Chondrocyte (in vitro differentiated cells): ENCODE results near the gene C1orf56. TPM values are rescaled to one million over a fixed set of nuclear protein-coding genes. Genes with fewer than 3 reads are reported as not detected.
"Not testable (repeated sequence)": the region's sequence is repeated elsewhere in the genome, so short reads cannot be mapped to it uniquely, and the experiment has no call there.

Source experiments
- DNase-seq: peaks from one replicate; pipeline ENCODE4 v3.0.0; 2021; ENCODE audit warnings: mixed read lengths, low spot score
- H3K27ac Mint-ChIP-seq: one replicate; pipeline ENCODE4 v1.8.0; 2021; ENCODE audit warnings: mild to moderate bottlenecking, moderate library complexity, mixed read lengths; ENCODE audit not compliant: unreplicated experiment
- H3K27me3 Mint-ChIP-seq: 2 replicates; pipeline ENCODE4 v1.8.0; 2021; ENCODE audit warnings: low read depth, mixed read lengths
- H3K36me3 Mint-ChIP-seq: 2 replicates; pipeline ENCODE4 v1.8.0; 2021; ENCODE audit warnings: low read depth, mixed read lengths
- H3K4me1 Mint-ChIP-seq: 2 replicates; pipeline ENCODE4 v1.8.0; 2021; ENCODE audit warnings: low read depth, mild to moderate bottlenecking, mixed read lengths
- H3K4me3 Mint-ChIP-seq: one replicate; pipeline ENCODE4 v1.8.0; 2021; ENCODE audit warnings: mild to moderate bottlenecking, moderate library complexity, mixed read lengths; ENCODE audit not compliant: unreplicated experiment
- H3K9me3 Mint-ChIP-seq: 2 replicates; pipeline ENCODE4 v1.8.0; 2021; ENCODE audit warnings: low read depth, mixed read lengths
- total RNA-seq: library from RNA; stranded (reverse); gene quantifications from 3 replicates; pipeline ENCODE4 v1.2.1, GENCODE V29; 2021
- TF ChIP-seq, protein P1 (sequence below): fragments of 200-600 bp; sonication (generic); IDR thresholded peaks from 2 replicates; pipeline ENCODE4 v1.5.0; 2021; ENCODE audit warnings: antibody characterized with exemption, mild to moderate bottlenecking, moderate library complexity

The C1orf56 gene
- total RNA-seq, 1 donor from 2014 or later: 2.8 TPM

DNA sequence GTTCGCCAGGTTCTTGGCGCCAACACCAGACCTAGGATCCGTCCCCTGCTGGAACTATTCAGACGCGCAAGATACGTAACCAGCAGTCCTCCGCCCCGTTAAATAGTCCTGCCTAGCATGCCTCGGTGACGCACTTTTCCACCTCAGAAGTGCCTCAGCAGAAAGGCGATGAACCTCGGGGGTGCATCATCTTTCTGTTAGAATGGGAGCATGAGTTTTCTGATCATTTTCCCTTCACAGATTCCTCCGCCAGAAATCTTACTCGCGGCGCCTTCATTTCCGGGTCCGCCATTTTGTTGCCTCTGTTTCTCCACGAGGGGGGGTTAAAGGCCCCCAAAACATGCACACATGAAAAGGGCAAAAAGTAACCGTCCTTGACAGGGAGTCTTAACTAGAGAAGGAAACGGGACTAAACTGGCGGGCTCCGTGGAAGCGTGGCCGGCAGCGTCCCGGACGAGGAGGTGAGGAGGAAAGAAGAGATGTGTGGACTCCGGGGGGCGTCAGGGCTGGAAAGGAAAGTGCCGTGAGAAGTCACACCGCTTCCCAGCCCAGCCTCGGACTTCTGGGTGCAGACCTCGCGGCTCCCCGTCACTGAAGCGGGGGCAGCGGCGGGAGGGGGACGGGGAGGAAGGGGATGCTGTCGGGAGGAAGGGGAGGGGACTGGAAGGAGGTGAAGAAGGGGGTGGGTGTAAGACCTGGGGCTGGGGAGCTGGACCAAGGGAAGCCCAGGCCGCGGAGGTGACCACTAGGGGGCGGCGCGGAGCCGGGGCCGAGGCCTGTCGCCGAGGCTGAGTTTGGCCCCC is 23.1 kb downstream of the C1orf56 start, which contains the start of gene GABPB2:
Gene GABPB2 (plus strand): TSS at position 288 of the 803 bp plus-strand sequence. CDS start 17,429 bp downstream, outside the sequence.
- H3K4me1 Mint-ChIP-seq: peaks cover 29% of the 10 kb centered on the region
- H3K27me3 Mint-ChIP-seq: no peaks in the 10 kb centered on the region
- peak within 1 kb of the TSS; percentile 99 for H3K4me3 Mint-ChIP-seq
- peak within 1 kb of the TSS; percentile 100 for H3K27ac Mint-ChIP-seq
- DNase-seq: peak; percentile 79
- no peaks in the 10 kb centered on the region for H3K9me3 Mint-ChIP-seq
- H3K36me3 Mint-ChIP-seq: peaks cover 12% of the 10 kb centered on the region
- TF ChIP-seq, protein P1, sequence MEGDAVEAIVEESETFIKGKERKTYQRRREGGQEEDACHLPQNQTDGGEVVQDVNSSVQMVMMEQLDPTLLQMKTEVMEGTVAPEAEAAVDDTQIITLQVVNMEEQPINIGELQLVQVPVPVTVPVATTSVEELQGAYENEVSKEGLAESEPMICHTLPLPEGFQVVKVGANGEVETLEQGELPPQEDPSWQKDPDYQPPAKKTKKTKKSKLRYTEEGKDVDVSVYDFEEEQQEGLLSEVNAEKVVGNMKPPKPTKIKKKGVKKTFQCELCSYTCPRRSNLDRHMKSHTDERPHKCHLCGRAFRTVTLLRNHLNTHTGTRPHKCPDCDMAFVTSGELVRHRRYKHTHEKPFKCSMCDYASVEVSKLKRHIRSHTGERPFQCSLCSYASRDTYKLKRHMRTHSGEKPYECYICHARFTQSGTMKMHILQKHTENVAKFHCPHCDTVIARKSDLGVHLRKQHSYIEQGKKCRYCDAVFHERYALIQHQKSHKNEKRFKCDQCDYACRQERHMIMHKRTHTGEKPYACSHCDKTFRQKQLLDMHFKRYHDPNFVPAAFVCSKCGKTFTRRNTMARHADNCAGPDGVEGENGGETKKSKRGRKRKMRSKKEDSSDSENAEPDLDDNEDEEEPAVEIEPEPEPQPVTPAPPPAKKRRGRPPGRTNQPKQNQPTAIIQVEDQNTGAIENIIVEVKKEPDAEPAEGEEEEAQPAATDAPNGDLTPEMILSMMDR: peak; percentile 94

DNA sequence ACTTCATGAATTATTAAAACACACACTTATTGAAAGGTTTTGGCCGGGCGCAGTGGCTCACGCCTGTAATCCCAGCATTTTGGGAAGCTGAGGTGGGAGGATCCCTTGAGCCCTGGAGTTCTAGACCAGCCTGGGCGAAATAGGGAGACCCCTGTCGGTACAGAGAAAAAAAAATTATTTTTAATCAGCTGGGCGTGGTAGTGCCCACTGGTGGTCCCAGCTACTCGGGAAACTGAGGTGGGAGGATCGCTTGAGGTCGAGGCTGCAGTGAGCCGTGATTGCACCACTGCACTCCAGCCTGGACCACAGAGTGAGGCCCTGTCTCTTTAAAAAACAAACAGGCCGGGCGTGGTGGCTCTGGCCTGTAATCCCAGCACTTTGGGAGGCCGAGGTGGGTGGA is 24.7 kb downstream of the C1orf56 start:
- H3K27ac Mint-ChIP-seq: peak overlapping the region; percentile 100
- no peak overlapping the region for H3K4me3 Mint-ChIP-seq
- DNase-seq: peak; percentile 52

DNA sequence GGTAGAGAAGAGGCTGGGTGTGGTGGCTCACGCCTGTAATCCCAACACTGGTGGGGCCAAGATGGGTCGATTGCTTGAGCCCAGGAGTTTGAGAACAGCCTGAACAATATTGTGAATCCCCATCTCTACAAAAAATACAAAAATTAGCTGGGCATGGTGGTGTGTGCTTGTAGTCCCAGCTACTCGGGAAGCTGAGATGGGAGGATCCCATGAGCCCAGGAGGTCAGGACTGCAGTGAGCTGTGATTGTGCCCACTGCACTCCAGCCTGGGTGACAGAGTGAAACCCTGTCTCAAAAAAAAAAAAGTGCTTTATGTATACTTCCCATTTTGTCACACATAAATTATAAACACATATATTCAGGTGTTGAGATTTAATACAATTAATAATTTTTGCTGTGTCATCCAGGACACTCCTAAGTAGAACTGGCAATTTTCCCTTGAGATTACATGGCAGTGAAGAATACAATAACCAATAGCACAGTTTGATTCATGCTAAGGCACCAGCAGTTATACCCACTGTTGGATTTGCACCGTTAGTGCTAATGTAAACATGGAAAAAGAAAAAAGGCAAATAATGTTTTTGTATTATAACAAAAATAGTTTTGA is 38.5 kb downstream of the C1orf56 start:
- TF ChIP-seq, protein P1: no peak
- Mint-ChIP-seq H3K27me3 (no peaks in the 10 kb centered on the region), H3K4me3 (no peak overlapping the region), H3K4me1 (no peaks in the 10 kb centered on the region), H3K27ac (no peak overlapping the region), H3K36me3 (no peaks in the 10 kb centered on the region), H3K9me3 (no peaks in the 10 kb centered on the region)
- peak; percentile 13 for DNase-seq

More for the DNA sequence above, 24.7 kb downstream of the C1orf56 start:
- H3K9me3 Mint-ChIP-seq: no peaks in the 10 kb centered on the region
- peaks cover 23% of the 10 kb centered on the region for H3K4me1 Mint-ChIP-seq
- H3K27me3 Mint-ChIP-seq: no peaks in the 10 kb centered on the region
- TF ChIP-seq, protein P1: no peak
- H3K36me3 Mint-ChIP-seq: peaks cover 12% of the 10 kb centered on the region

DNA sequence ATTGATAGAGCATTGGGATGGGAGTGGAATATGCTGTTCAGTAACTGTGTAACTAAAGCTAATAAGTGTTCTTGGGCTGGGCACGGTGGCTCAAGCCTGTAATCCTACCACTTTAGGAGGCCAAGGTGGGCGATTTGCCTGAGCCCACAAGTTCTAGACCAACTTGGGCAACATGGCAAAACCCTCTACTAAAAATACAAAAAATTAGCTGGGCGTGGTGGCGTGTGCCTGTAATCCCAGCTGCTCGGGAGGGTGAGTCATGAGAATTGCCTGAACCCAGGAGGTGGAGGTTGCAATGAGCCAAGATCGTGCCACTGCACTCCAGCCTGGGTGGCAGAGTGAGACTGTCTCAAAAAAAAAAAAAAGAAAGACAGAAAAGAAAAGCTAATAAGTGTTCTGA is 49.9 kb downstream of the C1orf56 start:
- peak; percentile 15 for DNase-seq
- not testable (repeated sequence) for H3K4me3 Mint-ChIP-seq, H3K27me3 Mint-ChIP-seq, H3K9me3 Mint-ChIP-seq, H3K36me3 Mint-ChIP-seq, H3K4me1 Mint-ChIP-seq
- H3K27ac Mint-ChIP-seq: peak overlapping the region; percentile 33

DNA sequence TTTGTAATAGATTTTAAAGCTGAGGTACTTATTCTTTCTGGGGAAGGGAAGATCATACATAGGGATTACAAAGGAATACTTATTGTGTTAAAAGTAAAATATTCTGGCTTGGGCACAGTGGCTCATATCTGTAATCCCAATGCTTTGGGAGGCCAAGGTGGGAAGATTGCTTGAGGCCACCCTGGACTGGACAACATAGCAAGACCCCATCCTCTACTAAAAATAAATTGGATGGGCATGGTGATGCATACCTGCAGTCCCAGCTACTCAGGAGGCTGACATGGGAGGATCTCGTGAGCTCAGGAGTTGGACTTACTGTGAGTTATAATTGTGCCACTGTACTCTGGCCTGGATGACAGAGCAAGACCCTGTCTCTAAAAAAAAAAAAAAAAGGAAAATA is 50.6 kb downstream of the C1orf56 start:
- no peak overlapping the region for H3K4me3 Mint-ChIP-seq
- no peaks in the 10 kb centered on the region for H3K4me1 Mint-ChIP-seq
- H3K9me3 Mint-ChIP-seq: no peaks in the 10 kb centered on the region
- H3K27me3 Mint-ChIP-seq: no peaks in the 10 kb centered on the region
- peak; percentile 7 for DNase-seq
- TF ChIP-seq, protein P1: no peak
- H3K36me3 Mint-ChIP-seq: no peaks in the 10 kb centered on the region
- H3K27ac Mint-ChIP-seq: no peak overlapping the region

Other genes starting within 250 kb of the C1orf56 start
- 4.9 to 12.4 TPM (median 4.9 TPM) in 3 replicates for gene CTSK, start 239.5 kb upstream of the C1orf56 start, total RNA-seq
- 32.6 to 33.3 TPM (median 32.9 TPM) in 3 replicates for gene ARNT, start 171.2 kb upstream of the C1orf56 start, total RNA-seq
- not detected in 3 replicates for gene CTXND2, start 160.6 kb upstream of the C1orf56 start, total RNA-seq
- gene SETDB1, start 121.4 kb upstream of the C1orf56 start, total RNA-seq: 35.0 to 44.1 TPM (median 35.9 TPM) in 3 replicates
- 199 to 223 TPM (median 217 TPM) in 3 replicates for gene CERS2, start 72.9 kb upstream of the C1orf56 start, total RNA-seq
- gene ANXA9, start 65.5 kb upstream of the C1orf56 start, total RNA-seq: 0.54 TPM in 1 of 3 replicates, not detected in the others
- 12.5 to 18.2 TPM (median 14.8 TPM) in 3 replicates for gene MINDY1, start 40.8 kb upstream of the C1orf56 start, total RNA-seq
- gene PRUNE1, start 39.3 kb upstream of the C1orf56 start, total RNA-seq: 14.1 to 15.4 TPM (median 15.3 TPM) in 3 replicates
- 0.36 to 0.63 TPM (median 0.62 TPM) in 3 replicates for gene BNIPL, start 11.2 kb upstream of the C1orf56 start, total RNA-seq
- 60.1 to 76.7 TPM (median 76.6 TPM) in 3 replicates for gene CDC42SE1, start 11.9 kb downstream of the C1orf56 start, total RNA-seq
- gene MLLT11, start 12.6 kb downstream of the C1orf56 start, total RNA-seq: 42.8 to 49.9 TPM (median 42.8 TPM) in 3 replicates
- gene GABPB2, start 23.0 kb downstream of the C1orf56 start, total RNA-seq: 7.8 to 11.7 TPM (median 8.2 TPM) in 3 replicates
- 7.0 to 9.2 TPM (median 8.9 TPM) in 3 replicates for gene SEMA6C, start 98.9 kb downstream of the C1orf56 start, total RNA-seq
- not detected in 3 replicates for gene TNFAIP8L2, start 108.9 kb downstream of the C1orf56 start, total RNA-seq
- 9.3 to 10.0 TPM (median 9.9 TPM) in 3 replicates for gene LYSMD1, start 118.2 kb downstream of the C1orf56 start, total RNA-seq
- gene SCNM1, start 118.4 kb downstream of the C1orf56 start, total RNA-seq: 39.6 to 44.3 TPM (median 40.7 TPM) in 3 replicates
- 0.60 to 1.9 TPM in 2 of 3 replicates, not detected in the other for gene TMOD4, start 128.2 kb downstream of the C1orf56 start, total RNA-seq
- gene VPS72, start 142.4 kb downstream of the C1orf56 start, total RNA-seq: 40.4 to 70.5 TPM (median 64.0 TPM) in 3 replicates
- gene PIP5K1A, start 150.8 kb downstream of the C1orf56 start, total RNA-seq: 72.8 to 89.9 TPM (median 80.0 TPM) in 3 replicates
- 111 to 144 TPM (median 113 TPM) in 3 replicates for gene PSMD4, start 207.0 kb downstream of the C1orf56 start, total RNA-seq
- gene ZNF687, start 234.5 kb downstream of the C1orf56 start, total RNA-seq: 17.5 to 19.3 TPM (median 18.6 TPM) in 3 replicates